Loucy (cell line): Measurements from ENCODE around the gene RTP3.

Experiments
- CTCF ChIP-seq: fragments of 200-600 bp; sonication (generic); conservative IDR thresholded peaks from 2 replicates; pipeline ENCODE4 v1.5.1; 2014; ENCODE audit warnings: mild to moderate bottlenecking, antibody characterized with exemption, low read length
- EZH2phosphoT487 ChIP-seq: fragments of 200-600 bp; IDR thresholded peaks from 2 replicates; pipeline ENCODE4 v1.6.1; 2018; ENCODE audit warnings: antibody characterized with exemption, mild to moderate bottlenecking, moderate library complexity, borderline replicate concordance

- TF ChIP-seq CTCF, result no peak
- no peak for TF ChIP-seq EZH2phosphoT487
These were observed 40.0 kb downstream of the RTP3 start for GRCh38 chr3:46537779-46538178.
